K562 (cell line): ENCODE data around the gene SLC44A5. TPM values are rescaled to one million over a fixed set of nuclear protein-coding genes. Genes with fewer than 3 reads are reported as not detected.
A peak's percentile ranks its signal among the peaks of the same experiment; 100 is the strongest.

Experiments
- ADNP ChIP-seq: fragments of 200-800 bp; sonication (Bioruptor generic); IDR thresholded peaks from 2 replicates; pipeline ENCODE4 v1.6.1; 2016; ENCODE audit warnings: missing genetic modification characterization, missing compliant biosample characterization
- BACH1 ChIP-seq: fragments of 200-800 bp; sonication (Bioruptor generic); IDR thresholded peaks from 2 replicates; pipeline ENCODE4 v1.6.1; 2016; ENCODE audit warnings: missing genetic modification characterization, missing compliant biosample characterization
- C11orf30 ChIP-seq: fragments of 450-650 bp; IDR thresholded peaks from 2 replicates; pipeline ENCODE4 v1.6.1; 2016; ENCODE audit warnings: low read depth, mild to moderate bottlenecking
- CREM ChIP-seq: IDR thresholded peaks from 2 replicates; pipeline ENCODE4 v1.6.1; 2014; ENCODE audit warnings: antibody characterized with exemption, low read depth
- DPF2 ChIP-seq: fragments of 450-650 bp; IDR thresholded peaks from 2 replicates; pipeline ENCODE4 v1.6.1; 2016
- EWSR1 ChIP-seq: fragments of 450-650 bp; IDR thresholded peaks from 2 replicates; pipeline ENCODE4 v1.6.1; 2018; ENCODE audit warnings: borderline replicate concordance, mild to moderate bottlenecking, low read depth, moderate library complexity; ENCODE audit not compliant: partially characterized antibody
- FOXA3 ChIP-seq, 2 experiments: fragments of 450-650 bp in 1 of 2; sonication (generic) in 1 of 2; formaldehyde crosslinking; IDR thresholded peaks in 1 of 2; conservative IDR thresholded peaks in 1 of 2; 2 replicates each; pipeline versions ENCODE4 v1.4.0 to v1.8.0; 2020 to 2022; ENCODE audit warnings: mild to moderate bottlenecking in 2 of 2, missing genetic modification reagents in 1 of 2
- JUND ChIP-seq, 2 experiments: IDR thresholded peaks; 2 replicates in 1 of 2; 3 replicates in 1 of 2; pipeline ENCODE4 v1.6.1; 2011; ENCODE audit warnings: borderline replicate concordance in 2 of 2, low read depth in 2 of 2, low read length in 2 of 2, improper control_type of control experiment in 1 of 2, missing biosample characterization in 1 of 2, missing genetic modification characterization in 1 of 2, missing genetic modification reagents in 1 of 2
- MYC ChIP-seq, 2 experiments: fragments of 250-450 bp in 1 of 2; sonication (Bioruptor Pico) in 1 of 2; IDR thresholded peaks; 2 replicates each; pipeline versions ENCODE4 v1.5.1 to v1.6.1; 2012 to 2021; ENCODE audit warnings: low read depth in 2 of 2, borderline replicate concordance in 1 of 2, improper control_type of control experiment in 1 of 2, low read length in 1 of 2, mild to moderate bottlenecking in 1 of 2, moderate library complexity in 1 of 2
- TCF7 ChIP-seq: sonication (generic); IDR thresholded peaks from 2 replicates; pipeline ENCODE4 v1.6.1; 2016; ENCODE audit warnings: antibody characterized with exemption, borderline replicate concordance
- U2AF1 ChIP-seq: fragments of 200-400 bp; formaldehyde crosslinking; optimal IDR thresholded peaks from 2 replicates; pipeline ENCODE3; 2017; ENCODE audit warnings: mild to moderate bottlenecking, low read depth, low read length, moderate library complexity
- YY1 ChIP-seq, 3 experiments: IDR thresholded peaks; 2 replicates each; pipeline ENCODE4 v1.6.1; 2011; ENCODE audit warnings: low read length in 2 of 3, mild to moderate bottlenecking in 2 of 3, moderate library complexity in 2 of 3, borderline replicate concordance in 1 of 3, control low read depth in 1 of 3, low read depth in 1 of 3; ENCODE audit not compliant: insufficient read depth in 3 of 3, insufficient replicate concordance in 2 of 3, control insufficient read depth in 1 of 3, insufficient read length in 1 of 3; ENCODE audit errors: extremely low read depth in 1 of 3
- ZNF133 ChIP-seq: fragments of 250-450 bp; sonication (Bioruptor Pico); IDR thresholded peaks from 2 replicates; pipeline ENCODE4 v1.4.0; 2020; ENCODE audit warnings: mild to moderate bottlenecking
- ZNF384 ChIP-seq: IDR thresholded peaks from 2 replicates; pipeline ENCODE4 v1.6.1; 2012; ENCODE audit warnings: low read depth, low read length, improper control_type of control experiment
- ZNF77 ChIP-seq: fragments of 250-450 bp; sonication (Bioruptor Pico); IDR thresholded peaks from 2 replicates; pipeline ENCODE4 v1.5.0; 2020
- polyA plus RNA-seq, 8 experiments: library from polyadenylated mRNA; depleted of rRNA in 4 of 8; stranded (reverse) in 5 of 8; unstranded in 3 of 8; fragments of >200 nt; fragmentation: Nextera tagmentation in 2 of 8; fragmentation: Illumina TruSeq in 1 of 8; extraction: Ambion mirVana in 2 of 8; extraction: Trizol in 1 of 8; gene quantifications; 2 replicates each; pipeline versions ENCODE4 v1.2.1 to v1.2.3, GENCODE V29; 2011 to 2014; ENCODE audit warnings: inconsistent platforms in 1 of 8, missing spikeins in 1 of 8
- total RNA-seq, 7 experiments: library from RNA; depleted of rRNA in 6 of 7; stranded (reverse); fragments of >200 nt in 6 of 7; fragmentation: Illumina TruSeq in 2 of 7; extraction: Trizol in 2 of 7; gene quantifications; 2 replicates each; pipeline versions ENCODE4 v1.2.1 to v1.2.3, GENCODE V29; 2011 to 2021; ENCODE audit warnings: low replicate concordance in 1 of 7
- TF ChIP-seq, protein P1 (sequence below): sonication (generic); formaldehyde crosslinking; IDR thresholded peaks from 2 replicates; pipeline ENCODE4 v1.8.0; 2022; ENCODE audit warnings: mild to moderate bottlenecking, missing genetic modification reagents
- TF ChIP-seq, protein P2 (sequence below): fragments of 150-350 bp; IDR thresholded peaks from 2 replicates; pipeline ENCODE4 v1.6.1; 2014; ENCODE audit warnings: low read depth, mild to moderate bottlenecking, low read length, borderline replicate concordance

Gene SLC44A5
- total and polyA plus RNA-seq, 9 of the 15 experiments (the other 6 are each of a cell fraction or from before 2014, with no cell fraction given): 1.2 to 10.1 (median 3.2) TPM

DNA sequence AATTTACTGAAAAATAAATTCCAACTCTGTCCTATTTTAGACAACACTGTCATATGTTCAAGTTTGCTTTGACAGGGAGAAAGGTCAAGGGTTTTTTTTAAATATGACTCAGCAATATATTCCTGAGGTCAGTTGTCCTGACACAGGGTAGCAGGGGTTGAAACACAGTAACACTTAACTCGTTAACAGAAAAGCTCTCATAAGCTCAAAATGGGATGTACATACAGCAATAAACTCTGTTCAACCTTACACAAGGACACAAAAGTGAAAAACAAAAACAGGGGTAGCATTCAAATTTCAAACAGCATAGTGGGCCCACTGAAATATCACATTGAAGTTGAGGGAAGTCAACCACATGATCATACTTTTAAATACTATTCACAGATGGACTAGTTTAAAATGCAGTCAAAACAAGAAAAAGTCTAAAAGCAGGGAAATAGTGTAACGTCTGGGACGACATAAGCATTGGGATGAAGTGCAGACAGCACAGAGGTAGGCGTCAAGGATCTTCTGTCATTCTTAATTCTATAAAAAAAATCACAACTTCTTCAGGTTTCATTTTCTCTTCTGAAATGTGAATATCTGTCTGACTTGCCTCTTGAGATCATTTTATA lies 89.9 kb downstream of the SLC44A5 start (continued):
- TF ChIP-seq, protein P1, sequence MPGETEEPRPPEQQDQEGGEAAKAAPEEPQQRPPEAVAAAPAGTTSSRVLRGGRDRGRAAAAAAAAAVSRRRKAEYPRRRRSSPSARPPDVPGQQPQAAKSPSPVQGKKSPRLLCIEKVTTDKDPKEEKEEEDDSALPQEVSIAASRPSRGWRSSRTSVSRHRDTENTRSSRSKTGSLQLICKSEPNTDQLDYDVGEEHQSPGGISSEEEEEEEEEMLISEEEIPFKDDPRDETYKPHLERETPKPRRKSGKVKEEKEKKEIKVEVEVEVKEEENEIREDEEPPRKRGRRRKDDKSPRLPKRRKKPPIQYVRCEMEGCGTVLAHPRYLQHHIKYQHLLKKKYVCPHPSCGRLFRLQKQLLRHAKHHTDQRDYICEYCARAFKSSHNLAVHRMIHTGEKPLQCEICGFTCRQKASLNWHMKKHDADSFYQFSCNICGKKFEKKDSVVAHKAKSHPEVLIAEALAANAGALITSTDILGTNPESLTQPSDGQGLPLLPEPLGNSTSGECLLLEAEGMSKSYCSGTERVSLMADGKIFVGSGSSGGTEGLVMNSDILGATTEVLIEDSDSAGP (CRISPR knock-in tag): no peak
- no peak for TF ChIP-seq EWSR1
- no peak for TF ChIP-seq ZNF133 (CRISPR knock-in tag)
- TF ChIP-seq BACH1 (tag): peak; percentile 98
- peak; percentile 93 for TF ChIP-seq ZNF384
- no peak for TF ChIP-seq ZNF77 (CRISPR knock-in tag)
- no peak for TF ChIP-seq U2AF1
- TF ChIP-seq, protein P2, sequence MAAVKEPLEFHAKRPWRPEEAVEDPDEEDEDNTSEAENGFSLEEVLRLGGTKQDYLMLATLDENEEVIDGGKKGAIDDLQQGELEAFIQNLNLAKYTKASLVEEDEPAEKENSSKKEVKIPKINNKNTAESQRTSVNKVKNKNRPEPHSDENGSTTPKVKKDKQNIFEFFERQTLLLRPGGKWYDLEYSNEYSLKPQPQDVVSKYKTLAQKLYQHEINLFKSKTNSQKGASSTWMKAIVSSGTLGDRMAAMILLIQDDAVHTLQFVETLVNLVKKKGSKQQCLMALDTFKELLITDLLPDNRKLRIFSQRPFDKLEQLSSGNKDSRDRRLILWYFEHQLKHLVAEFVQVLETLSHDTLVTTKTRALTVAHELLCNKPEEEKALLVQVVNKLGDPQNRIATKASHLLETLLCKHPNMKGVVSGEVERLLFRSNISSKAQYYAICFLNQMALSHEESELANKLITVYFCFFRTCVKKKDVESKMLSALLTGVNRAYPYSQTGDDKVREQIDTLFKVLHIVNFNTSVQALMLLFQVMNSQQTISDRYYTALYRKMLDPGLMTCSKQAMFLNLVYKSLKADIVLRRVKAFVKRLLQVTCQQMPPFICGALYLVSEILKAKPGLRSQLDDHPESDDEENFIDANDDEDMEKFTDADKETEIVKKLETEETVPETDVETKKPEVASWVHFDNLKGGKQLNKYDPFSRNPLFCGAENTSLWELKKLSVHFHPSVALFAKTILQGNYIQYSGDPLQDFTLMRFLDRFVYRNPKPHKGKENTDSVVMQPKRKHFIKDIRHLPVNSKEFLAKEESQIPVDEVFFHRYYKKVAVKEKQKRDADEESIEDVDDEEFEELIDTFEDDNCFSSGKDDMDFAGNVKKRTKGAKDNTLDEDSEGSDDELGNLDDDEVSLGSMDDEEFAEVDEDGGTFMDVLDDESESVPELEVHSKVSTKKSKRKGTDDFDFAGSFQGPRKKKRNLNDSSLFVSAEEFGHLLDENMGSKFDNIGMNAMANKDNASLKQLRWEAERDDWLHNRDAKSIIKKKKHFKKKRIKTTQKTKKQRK: no peak
- no peak for TF ChIP-seq JUND (IDR thresholded peaks at IDR 0.05; ENCODE audit: borderline replicate concordance, low read depth, low read length)
- peak; percentile 19; the same call in 1 of the 3 replicates for TF ChIP-seq JUND (tag; IDR thresholded peaks at IDR 0.05; ENCODE audit: borderline replicate concordance, low read depth, low read length)
- no peak for TF ChIP-seq FOXA3 (CRISPR knock-in tag; conservative IDR thresholded peaks at IDR 0.05 in 1 of 2, IDR thresholded peaks at IDR 0.05 in 1 of 2)
- TF ChIP-seq DPF2: peak; percentile 58
- TF ChIP-seq MYC (IDR thresholded peaks at IDR 0.05; ENCODE audit: low read depth, low read length): no peak
- TF ChIP-seq MYC (CRISPR knock-in tag; IDR thresholded peaks at IDR 0.05; ENCODE audit: borderline replicate concordance, low read depth): no peak
- no peak for TF ChIP-seq CREM
- TF ChIP-seq ADNP (tag): no peak
- TF ChIP-seq C11orf30: peak; percentile 95
- TF ChIP-seq YY1 (IDR thresholded peaks at IDR 0.05; ENCODE audit: borderline replicate concordance in 1 of 3, control insufficient read depth in 1 of 3, extremely low read depth in 1 of 3, insufficient read depth in 3 of 3, insufficient read length in 1 of 3, insufficient replicate concordance in 2 of 3, low read depth in 1 of 3, low read length in 2 of 3): no peak
- no peak for TF ChIP-seq TCF7
